HG03442 (cell line): ENCODE data around the gene GIMAP1.
"Not testable (repeated sequence)": the region's sequence is repeated elsewhere in the genome, so short reads cannot be mapped to it uniquely, and the experiment has no call there.

Source experiments
- ATAC-seq: cut with Tn5 transposase; IDR thresholded peaks from one replicate; pipeline ENCODE4 v1.9.1; 2021; ENCODE audit warnings: mild to moderate bottlenecking, moderate library complexity; ENCODE audit not compliant: unreplicated experiment

GIMAP1 gene

DNA sequence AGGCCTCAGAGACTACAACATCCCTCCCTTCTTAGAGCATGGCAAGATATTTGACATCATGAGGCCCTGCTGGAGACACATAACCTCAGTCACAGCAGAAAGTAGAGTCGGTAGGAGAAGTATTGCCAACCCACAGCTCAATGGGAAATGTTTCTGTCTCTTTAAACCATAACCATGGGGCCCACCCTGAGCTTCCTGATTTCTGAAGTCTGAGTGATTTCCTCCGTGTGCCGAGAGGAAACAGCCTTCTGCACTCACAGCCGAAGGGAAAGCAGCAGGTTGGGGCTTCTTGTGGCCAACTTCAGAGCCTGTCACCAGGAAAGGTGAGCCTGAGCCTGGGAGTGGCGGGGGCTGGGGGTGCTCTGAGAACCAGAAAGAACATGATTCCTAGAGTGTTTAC lies at the start of gene GIMAP1:
Gene GIMAP1, plus strand, starts transcription at position 246 of the 400 bp plus-strand sequence. CDS start 2,435 bp downstream, outside the sequence.
- ATAC-seq = peak; percentile 60

DNA sequence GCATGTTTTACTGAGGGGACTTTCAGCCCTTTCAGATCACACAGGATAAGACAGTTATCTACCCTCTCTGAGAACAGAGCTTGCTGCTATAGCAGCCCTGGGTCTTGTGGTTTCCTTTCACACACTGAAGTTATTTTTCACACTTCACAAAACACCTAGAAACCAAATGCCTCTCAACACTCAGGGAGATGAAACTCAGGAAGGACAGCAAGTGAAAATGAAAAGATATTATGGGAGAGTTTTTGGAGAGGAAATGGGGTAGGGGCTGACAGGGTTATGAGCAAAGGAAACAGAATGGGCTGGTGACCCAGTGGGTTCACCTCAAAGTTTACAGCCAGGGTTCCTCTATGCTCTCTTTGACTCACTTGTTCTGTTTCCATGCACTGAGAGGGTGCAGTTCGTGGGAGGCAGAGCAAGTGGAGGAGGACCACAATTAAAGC lies 47.9 kb upstream of the GIMAP1 start:
- peak; percentile 81 for ATAC-seq

GRCh38 chr7:150668977-150669376 lies 47.4 kb upstream of the GIMAP1 start:
- no peak for ATAC-seq

- not testable (repeated sequence) for ATAC-seq
These were observed 44.4 kb upstream of the GIMAP1 start for GRCh38 chr7:150671798-150672585.

- no peak for ATAC-seq
These were observed 40.7 kb upstream of the GIMAP1 start for GRCh38 chr7:150675714-150676113.

DNA sequence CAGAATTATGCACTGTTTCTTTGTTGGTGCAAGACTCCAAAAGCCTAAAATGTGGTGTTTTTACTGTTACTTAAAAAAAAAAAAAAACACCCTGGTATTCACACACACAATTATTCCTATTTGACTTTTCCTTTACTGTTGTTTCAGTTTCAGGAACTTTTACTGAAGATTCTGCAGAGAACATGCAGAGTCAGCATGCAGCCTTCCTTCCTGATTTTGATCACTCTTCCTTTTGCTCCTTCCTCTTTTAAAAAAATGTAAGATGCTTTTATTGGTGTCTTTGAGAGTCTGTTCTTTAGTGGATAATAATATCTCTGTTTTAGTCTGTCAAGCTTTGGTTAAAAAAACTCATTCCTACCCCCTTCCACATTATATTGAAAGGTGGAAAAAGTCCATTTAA lies 40.1 kb upstream of the GIMAP1 start:
- ATAC-seq = not testable (repeated sequence)

DNA sequence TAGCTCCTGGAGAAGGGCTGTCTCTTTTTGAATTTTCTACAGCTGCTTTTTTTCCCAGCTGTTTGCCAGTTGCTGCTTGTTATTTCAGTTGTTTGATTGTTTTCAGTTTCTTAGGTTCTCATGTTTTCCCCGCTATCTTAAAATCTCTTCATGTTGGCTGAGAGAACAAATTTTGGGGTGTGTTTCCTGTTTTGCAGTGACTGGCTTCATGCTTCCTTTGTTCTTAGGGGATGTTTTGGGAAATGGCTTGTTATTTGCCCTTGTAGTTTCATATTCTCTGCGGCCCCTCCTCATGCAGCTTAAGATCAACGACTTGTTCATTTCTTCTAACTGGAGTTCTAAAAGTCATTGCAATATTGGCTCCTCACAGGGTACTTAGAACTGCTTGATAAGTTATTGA lies 39.6 kb upstream of the GIMAP1 start:
- ATAC-seq = not testable (repeated sequence)

DNA sequence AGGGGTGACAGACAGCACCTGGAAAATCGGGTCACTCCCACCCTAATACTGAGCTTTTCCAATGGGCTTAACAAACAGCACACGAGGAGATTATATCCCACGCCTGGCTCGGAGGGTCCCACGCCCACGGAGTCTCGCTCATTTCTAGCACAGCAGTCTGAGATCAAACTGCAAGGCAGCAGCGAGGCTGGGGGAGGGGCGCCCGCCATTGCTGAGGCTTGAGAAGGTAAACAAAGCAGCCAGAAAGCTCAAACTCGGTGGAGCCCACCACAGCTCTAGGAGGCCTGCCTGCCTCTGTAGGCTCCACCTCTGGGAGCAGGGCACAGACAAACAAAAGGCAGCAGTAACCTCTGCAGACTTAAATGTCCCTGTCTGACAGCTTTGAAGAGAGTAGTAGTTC lies 37.8 kb upstream of the GIMAP1 start:
- ATAC-seq = not testable (repeated sequence)

DNA sequence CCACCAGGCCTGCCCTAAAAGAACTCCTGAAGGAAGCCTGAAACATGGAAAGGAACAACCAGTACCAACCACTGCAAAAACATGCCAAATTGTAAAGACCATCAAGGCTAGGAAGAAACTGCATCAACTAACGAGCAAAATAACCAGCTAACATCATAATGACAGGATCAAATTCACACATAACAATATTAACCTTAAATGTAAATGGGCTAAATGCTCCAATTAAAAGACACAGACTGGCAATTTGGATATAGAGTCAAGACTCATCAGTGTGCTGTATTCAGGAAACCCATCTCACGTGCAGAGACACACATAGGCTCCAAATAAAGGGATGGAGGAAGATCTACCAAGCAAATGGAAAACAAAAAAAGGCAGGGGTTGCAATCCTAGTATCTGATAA lies 36.0 kb upstream of the GIMAP1 start:
- ATAC-seq = not testable (repeated sequence)

GRCh38 chr7:150685219-150686029 lies 31.0 kb upstream of the GIMAP1 start, which contains the start of gene GIMAP2:
Gene GIMAP2, plus strand, starts transcription at chr7:150685706. Its CDS starts 1,354 bp downstream, at chr7:150687060.
- ATAC-seq = peak; percentile 88

DNA sequence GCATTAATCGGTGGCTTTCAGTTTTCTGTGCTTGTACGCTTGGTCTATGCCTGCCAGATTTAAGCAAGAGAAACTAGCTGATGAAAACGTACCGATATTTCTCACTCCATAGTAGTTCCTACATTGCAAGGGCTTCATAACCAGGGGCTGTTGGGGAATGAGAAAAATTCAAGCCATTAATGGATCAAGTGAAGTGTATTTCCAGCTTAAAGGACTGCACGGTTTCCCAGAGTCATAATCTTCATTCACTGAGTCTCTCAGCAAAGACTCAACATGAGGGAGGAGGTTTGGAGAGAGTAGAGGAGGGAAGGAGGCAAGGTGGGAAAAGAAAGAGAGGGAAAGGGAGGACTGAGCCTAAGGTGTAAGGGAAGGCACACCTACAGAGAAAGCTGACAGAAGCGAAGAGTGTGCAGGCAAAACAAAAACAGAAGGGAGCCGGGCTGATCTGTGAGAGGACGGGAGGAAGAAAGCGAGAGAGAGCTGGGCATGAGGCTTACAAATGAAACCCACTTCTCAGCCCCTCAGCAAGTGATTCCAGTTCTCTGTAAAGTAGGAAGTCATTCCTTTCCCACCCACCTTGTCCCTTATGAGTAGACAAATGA lies 30.3 kb upstream of the GIMAP1 start:
- ATAC-seq = peak; percentile 28

- ATAC-seq = no peak
These were observed 27.8 kb upstream of the GIMAP1 start for GRCh38 chr7:150688630-150689029.

DNA sequence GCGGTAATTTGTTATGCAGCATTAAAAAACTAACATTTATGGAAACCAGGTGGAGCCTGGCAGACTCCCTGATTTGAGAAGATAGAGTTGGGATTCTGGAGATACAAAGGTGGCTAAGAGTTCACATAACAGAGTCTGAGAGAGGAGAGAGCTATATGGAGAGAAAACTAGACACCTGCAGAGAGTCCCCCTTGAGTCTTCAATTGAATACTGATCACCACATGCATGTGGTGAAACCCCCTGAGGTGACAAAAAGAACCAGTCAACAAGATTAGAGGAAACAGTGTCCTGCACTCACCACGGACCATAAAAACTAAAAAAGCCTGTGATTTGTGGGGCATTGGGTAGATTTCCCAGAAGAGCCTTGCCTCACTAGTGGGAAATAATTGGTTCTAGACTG lies 20.8 kb upstream of the GIMAP1 start:
- no peak for ATAC-seq

GRCh38 chr7:150703209-150703608 lies 13.2 kb upstream of the GIMAP1 start:
- no peak for ATAC-seq

DNA sequence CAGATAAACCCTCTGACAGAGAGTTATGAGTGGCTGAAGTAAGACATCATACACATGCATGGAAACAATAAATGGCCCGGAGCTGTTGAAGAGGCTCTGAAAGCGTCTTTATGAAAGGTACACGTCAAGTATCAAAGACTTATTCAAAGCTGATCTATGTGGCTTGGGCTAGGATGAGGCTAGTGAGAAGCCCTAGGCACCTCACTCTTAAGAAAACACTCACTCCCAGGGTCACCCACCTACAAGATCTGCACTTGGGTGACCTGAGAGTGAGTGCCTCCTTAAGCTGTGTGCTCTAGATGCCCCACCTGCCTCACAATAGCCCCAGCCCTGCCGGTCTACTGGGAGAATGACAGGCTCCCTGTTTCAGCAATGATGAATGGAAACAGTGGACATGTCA lies 1.1 kb upstream of the GIMAP1 start:
- ATAC-seq = no peak

GRCh38 chr7:150715738-150716137 lies 675 bp upstream of the GIMAP1 start:
- ATAC-seq = no peak

DNA sequence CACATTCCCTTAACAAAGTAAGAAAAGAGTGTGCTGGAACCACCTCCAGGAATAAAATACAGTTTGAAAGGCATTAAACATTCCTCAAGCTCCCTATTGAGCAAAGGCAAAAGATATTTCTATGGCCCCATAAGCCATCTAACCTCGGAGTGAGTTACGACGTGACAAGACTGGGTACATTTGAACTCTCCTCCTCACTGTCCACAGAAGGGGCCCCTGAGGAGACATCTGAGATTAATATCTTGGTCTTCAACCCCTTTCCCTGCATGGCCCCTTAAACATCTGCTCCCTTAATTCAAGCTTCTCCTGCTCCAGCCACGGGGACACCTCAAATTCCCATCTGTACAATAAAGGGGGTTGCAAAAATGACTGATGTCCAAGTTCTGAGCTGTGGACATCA lies 526 bp downstream of the GIMAP1 start:
- ATAC-seq = no peak

- no peak for ATAC-seq
These were observed 1.5 kb downstream of the GIMAP1 start for GRCh38 chr7:150717814-150718420.

DNA sequence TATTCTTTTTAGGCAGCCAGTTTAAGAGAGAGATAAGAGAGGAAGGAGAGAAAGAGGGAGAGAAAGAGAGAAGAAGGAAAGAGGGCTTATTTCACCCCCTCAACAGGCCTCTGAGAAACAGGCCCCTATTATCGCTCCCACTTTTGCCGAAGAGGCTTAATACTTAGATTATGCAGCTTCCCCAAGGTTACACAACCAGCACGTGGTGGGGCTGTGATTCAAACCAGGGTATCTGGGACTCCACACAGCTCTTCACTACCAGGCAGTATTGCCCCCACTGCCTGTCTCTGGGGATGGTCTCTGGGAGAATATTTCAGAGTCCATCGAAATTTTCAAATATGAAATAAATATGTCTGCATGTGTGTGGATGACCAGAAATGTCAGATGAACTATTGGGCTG lies 3.0 kb downstream of the GIMAP1 start:
- no peak for ATAC-seq

- ATAC-seq = no peak
These were observed 3.8 kb downstream of the GIMAP1 start for GRCh38 chr7:150719960-150720891.
